ENCODE measurements around the gene KRT31. TPM values are rescaled to one million over a fixed set of nuclear protein-coding genes. Genes with fewer than 3 reads are reported as not detected.
"Not testable (repeated sequence)": the region's sequence is repeated elsewhere in the genome, so short reads cannot be mapped to it uniquely, and the experiment has no call there.

The KRT31 gene
- polyA plus RNA-seq, 1 of the 3 experiments (the other 2 are of a cell fraction): 0.03 TPM

DNA sequence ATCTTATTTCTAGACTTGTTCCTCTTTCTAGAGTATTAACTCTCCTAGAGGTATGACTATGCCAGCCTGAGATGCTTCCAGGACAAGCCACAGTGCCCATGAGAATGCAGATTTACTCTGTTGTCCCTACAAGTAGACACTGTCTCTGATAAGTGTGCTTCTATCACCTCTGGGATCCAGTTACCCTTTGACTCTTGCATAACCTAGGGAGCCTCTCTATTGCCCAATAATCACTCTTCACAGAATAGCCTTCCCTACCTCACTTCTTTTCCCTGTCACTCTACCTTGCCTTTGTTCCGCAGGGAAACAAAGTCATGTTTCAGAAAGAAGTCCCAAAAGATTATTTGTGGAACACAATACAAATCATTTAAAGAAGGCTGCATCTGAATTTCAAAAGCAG is 13.7 kb downstream of the KRT31 start:
- Histone ChIP-seq H4K20me1 (ENCODE audit: insufficient read depth) (no peaks in the 10 kb centered on the region), H3K27me3 (ENCODE audit: insufficient read depth) (no peaks in the 10 kb centered on the region), H3K4me2 (no peak overlapping the region), H3K9me2 (no peaks in the 10 kb centered on the region), H3K4me3 (ENCODE audit: low read depth in 2 of 2, low read length in 1 of 2) (no peak overlapping the region), H3K36me3 (replicated peaks in 1 of 2; ENCODE audit: control insufficient read depth in 1 of 2, insufficient read depth in 2 of 2, low read length in 1 of 2) (no peaks in the 10 kb centered on the region), H3K9ac (no peak overlapping the region), H2AFZ (ENCODE audit: low read depth) (no peak overlapping the region), H3K4me1 (ENCODE audit: control insufficient read depth in 1 of 2, insufficient read depth in 2 of 2, low read depth in 1 of 2, low read length in 1 of 2) (no peaks in the 10 kb centered on the region), H3K9me3 (no peaks in the 10 kb centered on the region), H3K79me2 (ENCODE audit: insufficient read depth) (no peaks in the 10 kb centered on the region), H3F3A (replicated peaks; ENCODE audit: insufficient read depth) (no peaks in the 10 kb centered on the region), H3K27ac (ENCODE audit: low read depth in 2 of 2, low read length in 1 of 2) (no peak overlapping the region)
- WGBS (ENCODE audit: low lambda C conversion rate): 93% methylated on average over 1 of the region's 1 CpG
- no peak for TF ChIP-seq RFX5 (IDR thresholded peaks at IDR 0.05; ENCODE audit: low read length)
- TF ChIP-seq, protein P1, sequence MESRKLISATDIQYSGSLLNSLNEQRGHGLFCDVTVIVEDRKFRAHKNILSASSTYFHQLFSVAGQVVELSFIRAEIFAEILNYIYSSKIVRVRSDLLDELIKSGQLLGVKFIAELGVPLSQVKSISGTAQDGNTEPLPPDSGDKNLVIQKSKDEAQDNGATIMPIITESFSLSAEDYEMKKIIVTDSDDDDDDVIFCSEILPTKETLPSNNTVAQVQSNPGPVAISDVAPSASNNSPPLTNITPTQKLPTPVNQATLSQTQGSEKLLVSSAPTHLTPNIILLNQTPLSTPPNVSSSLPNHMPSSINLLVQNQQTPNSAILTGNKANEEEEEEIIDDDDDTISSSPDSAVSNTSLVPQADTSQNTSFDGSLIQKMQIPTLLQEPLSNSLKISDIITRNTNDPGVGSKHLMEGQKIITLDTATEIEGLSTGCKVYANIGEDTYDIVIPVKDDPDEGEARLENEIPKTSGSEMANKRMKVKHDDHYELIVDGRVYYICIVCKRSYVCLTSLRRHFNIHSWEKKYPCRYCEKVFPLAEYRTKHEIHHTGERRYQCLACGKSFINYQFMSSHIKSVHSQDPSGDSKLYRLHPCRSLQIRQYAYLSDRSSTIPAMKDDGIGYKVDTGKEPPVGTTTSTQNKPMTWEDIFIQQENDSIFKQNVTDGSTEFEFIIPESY (IDR thresholded peaks at IDR 0.05; ENCODE audit: borderline replicate concordance, low read depth): no peak
- TF ChIP-seq, protein P2, sequence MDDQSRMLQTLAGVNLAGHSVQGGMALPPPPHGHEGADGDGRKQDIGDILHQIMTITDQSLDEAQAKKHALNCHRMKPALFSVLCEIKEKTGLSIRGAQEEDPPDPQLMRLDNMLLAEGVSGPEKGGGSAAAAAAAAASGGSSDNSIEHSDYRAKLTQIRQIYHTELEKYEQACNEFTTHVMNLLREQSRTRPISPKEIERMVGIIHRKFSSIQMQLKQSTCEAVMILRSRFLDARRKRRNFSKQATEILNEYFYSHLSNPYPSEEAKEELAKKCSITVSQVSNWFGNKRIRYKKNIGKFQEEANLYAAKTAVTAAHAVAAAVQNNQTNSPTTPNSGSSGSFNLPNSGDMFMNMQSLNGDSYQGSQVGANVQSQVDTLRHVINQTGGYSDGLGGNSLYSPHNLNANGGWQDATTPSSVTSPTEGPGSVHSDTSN (IDR thresholded peaks at IDR 0.05): no peak
- TF ChIP-seq TCF12 (IDR thresholded peaks at IDR 0.05): no peak
- TF ChIP-seq, protein P3, sequence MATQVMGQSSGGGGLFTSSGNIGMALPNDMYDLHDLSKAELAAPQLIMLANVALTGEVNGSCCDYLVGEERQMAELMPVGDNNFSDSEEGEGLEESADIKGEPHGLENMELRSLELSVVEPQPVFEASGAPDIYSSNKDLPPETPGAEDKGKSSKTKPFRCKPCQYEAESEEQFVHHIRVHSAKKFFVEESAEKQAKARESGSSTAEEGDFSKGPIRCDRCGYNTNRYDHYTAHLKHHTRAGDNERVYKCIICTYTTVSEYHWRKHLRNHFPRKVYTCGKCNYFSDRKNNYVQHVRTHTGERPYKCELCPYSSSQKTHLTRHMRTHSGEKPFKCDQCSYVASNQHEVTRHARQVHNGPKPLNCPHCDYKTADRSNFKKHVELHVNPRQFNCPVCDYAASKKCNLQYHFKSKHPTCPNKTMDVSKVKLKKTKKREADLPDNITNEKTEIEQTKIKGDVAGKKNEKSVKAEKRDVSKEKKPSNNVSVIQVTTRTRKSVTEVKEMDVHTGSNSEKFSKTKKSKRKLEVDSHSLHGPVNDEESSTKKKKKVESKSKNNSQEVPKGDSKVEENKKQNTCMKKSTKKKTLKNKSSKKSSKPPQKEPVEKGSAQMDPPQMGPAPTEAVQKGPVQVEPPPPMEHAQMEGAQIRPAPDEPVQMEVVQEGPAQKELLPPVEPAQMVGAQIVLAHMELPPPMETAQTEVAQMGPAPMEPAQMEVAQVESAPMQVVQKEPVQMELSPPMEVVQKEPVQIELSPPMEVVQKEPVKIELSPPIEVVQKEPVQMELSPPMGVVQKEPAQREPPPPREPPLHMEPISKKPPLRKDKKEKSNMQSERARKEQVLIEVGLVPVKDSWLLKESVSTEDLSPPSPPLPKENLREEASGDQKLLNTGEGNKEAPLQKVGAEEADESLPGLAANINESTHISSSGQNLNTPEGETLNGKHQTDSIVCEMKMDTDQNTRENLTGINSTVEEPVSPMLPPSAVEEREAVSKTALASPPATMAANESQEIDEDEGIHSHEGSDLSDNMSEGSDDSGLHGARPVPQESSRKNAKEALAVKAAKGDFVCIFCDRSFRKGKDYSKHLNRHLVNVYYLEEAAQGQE (IDR thresholded peaks at IDR 0.05; ENCODE audit: low read depth, low read length): no peak
- CTCF ChIA-PET: no interaction called here
- DNase-seq: no peak
- POLR2A ChIA-PET: no interaction called here

DNA sequence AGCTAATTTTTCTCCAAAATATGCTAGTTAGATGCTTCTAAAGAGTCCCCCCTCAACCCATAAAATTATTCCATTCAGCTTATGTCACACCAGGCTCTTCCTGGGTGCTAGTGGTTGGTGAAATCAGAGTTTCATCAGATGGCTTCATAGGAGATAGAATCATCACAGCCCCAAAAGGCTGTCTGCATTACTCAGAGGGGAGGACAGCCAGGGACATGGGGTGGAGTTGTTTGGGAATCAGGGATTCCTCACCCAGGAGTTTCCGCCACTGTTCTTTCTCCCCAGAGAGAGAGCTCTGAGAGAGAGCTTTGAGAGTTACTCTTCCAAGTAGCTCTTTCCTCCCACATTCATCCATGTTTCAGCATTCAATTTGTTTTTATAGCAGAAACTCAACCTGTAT is 15.0 kb downstream of the KRT31 start:
- H3K79me2 ChIP-seq (ENCODE audit: insufficient read depth): no peaks in the 10 kb centered on the region
- CTCF ChIA-PET: interaction anchor here (0.7 to 0.9 kb wide), 2 partner anchors 167 to 266 kb away, joined by 3 to 4 read pairs; no protein-coding TSS in a partner anchor
- POLR2A ChIA-PET: no interaction called here
- TF ChIP-seq SIN3A (IDR thresholded peaks at IDR 0.05; ENCODE audit: borderline replicate concordance, low read depth, low read length): no peak
- TF ChIP-seq FOXM1 (IDR thresholded peaks at IDR 0.05; ENCODE audit: low read depth): no peak
- TF ChIP-seq, protein P4, sequence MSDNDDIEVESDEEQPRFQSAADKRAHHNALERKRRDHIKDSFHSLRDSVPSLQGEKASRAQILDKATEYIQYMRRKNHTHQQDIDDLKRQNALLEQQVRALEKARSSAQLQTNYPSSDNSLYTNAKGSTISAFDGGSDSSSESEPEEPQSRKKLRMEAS (IDR thresholded peaks at IDR 0.05; ENCODE audit: low read depth): no peak
- TF ChIP-seq RAD21 (IDR thresholded peaks at IDR 0.05; ENCODE audit: low read length): no peak
- no peak for TF ChIP-seq EP300 (IDR thresholded peaks at IDR 0.05; ENCODE audit: borderline replicate concordance in 1 of 2, low read depth in 1 of 2, low read length in 1 of 2)
- peaks cover 0 to 6% of the 10 kb centered on the region in 2 experiments; a peak in 1 of 4 replicates for H3K4me1 ChIP-seq (ENCODE audit: control insufficient read depth in 1 of 2, insufficient read depth in 2 of 2, low read depth in 1 of 2, low read length in 1 of 2)
- H2AFZ ChIP-seq (ENCODE audit: low read depth): no peak overlapping the region
- no peak overlapping the region for H3K9ac ChIP-seq
- H3K27ac ChIP-seq (ENCODE audit: low read depth in 2 of 2, low read length in 1 of 2): no peak overlapping the region
- H3K9me2 ChIP-seq: no peaks in the 10 kb centered on the region
- no peak overlapping the region for H3K4me2 ChIP-seq
- H4K20me1 ChIP-seq (ENCODE audit: insufficient read depth): no peaks in the 10 kb centered on the region
- no peaks in the 10 kb centered on the region for H3K27me3 ChIP-seq (ENCODE audit: insufficient read depth)
- no peak for DNase-seq
- H3F3A ChIP-seq (replicated peaks; ENCODE audit: insufficient read depth): no peaks in the 10 kb centered on the region
- H3K4me3 ChIP-seq (ENCODE audit: low read depth in 2 of 2, low read length in 1 of 2): no peak overlapping the region
- H3K36me3 ChIP-seq (replicated peaks in 1 of 2; ENCODE audit: control insufficient read depth in 1 of 2, insufficient read depth in 2 of 2, low read length in 1 of 2): no peaks in the 10 kb centered on the region
- WGBS (ENCODE audit: low lambda C conversion rate): 93% methylated on average over 1 of the region's 1 CpG
- no peaks in the 10 kb centered on the region for H3K9me3 ChIP-seq

DNA sequence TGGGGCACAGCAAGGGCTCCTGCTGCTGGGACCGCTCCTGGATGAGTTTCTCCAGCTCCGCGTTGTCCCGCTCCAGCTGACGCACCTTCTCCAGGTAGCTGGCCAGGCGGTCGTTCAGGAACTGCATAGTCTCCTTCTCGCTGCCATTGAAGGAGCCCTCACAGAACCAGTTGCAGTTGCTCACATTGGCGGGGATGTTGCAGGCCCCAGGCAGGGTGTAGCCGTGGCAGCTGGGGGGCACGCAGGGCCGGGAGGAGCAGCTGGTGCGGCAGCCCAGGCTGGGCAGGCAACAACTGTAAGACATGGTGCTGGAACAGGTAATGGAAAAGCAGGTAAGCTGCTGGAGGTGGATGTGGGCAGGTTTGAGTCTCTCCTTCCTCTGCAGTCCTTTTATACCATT is 15.5 kb downstream of the KRT31 start, which contains the start of gene KRT34:
Gene KRT34 (minus strand): TSS at position 364 of the 400 bp plus-strand sequence. CDS start 60 bp downstream, at position 304.
- POLR2A ChIA-PET; H2AFZ ChIP-seq (ENCODE audit: low read depth); H3F3A ChIP-seq (replicated peaks; ENCODE audit: insufficient read depth); H3K79me2 ChIP-seq (ENCODE audit: insufficient read depth); H3K9me3 ChIP-seq; H3K4me1 ChIP-seq (ENCODE audit: control insufficient read depth in 1 of 2, insufficient read depth in 2 of 2, low read depth in 1 of 2, low read length in 1 of 2); H3K9me2 ChIP-seq; H3K27me3 ChIP-seq (ENCODE audit: insufficient read depth); H4K20me1 ChIP-seq (ENCODE audit: insufficient read depth); H3K4me3 ChIP-seq (ENCODE audit: low read depth in 2 of 2, low read length in 1 of 2); DNase-seq; H3K36me3 ChIP-seq (replicated peaks in 1 of 2; ENCODE audit: control insufficient read depth in 1 of 2, insufficient read depth in 2 of 2, low read length in 1 of 2); H3K9ac ChIP-seq; H3K27ac ChIP-seq (ENCODE audit: low read depth in 2 of 2, low read length in 1 of 2); H3K4me2 ChIP-seq: not testable (repeated sequence)
- 47% methylated on average over 9 of the region's 13 CpGs for WGBS (ENCODE audit: low lambda C conversion rate)
- CTCF ChIA-PET: interaction anchor here (0.7 to 1.2 kb wide), 4 partner anchors 53 to 266 kb away, joined by 3 to 4 read pairs (median 4); no protein-coding TSS in a partner anchor
